ENCODE measurements around the gene RAVER1. TPM values are rescaled to one million over a fixed set of nuclear protein-coding genes. Genes with fewer than 3 reads are reported as not detected.
A peak's percentile ranks its signal among the peaks of the same experiment; 100 is the strongest.

The RAVER1 gene
- total and polyA plus RNA-seq, 9 of the 15 experiments (the other 6 are each of a cell fraction or from before 2014, with no cell fraction given), result 0.06 to 113 (median 7.0) TPM

DNA sequence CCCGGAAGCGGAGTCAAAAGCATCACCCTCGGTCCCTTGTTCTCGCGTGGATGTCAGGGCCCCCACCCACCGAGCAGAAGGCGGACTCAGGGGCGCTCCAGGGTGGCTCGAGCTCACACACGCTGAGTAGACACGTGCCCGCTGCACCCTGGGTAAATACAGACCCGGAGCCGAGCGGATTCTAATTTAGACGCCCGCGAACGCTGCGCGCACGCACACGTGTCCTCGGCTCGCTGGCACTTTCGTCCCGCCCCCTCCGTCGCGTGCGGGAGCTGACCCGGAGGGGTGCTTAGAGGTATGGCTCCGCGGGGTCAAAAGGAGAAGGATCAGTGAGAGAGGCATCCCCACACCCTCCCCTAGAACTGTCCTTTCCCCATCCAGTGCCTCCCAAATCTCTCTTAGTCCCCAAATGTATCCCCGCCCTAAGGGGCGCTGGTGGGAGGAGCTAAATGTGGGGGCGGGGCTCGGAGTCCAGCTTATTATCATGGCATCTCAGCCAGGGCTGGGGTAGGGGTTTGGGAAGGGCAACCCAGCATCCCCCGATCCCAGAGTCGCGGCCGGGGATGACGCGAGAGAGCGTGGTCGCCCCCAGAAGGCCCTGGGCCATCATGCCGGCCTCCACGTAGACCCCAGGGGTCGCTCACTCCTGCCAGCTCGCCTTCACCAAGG is 44.0 kb downstream of the RAVER1 start (continued):
- TF ChIP-seq ZNF124 (CRISPR knock-in tag; IDR thresholded peaks at IDR 0.05) (no peak), NR2C2 (CRISPR knock-in tag; IDR thresholded peaks at IDR 0.05) (no peak; the same call in 1 of the 2 replicates), NR2C2 (tag; IDR thresholded peaks at IDR 0.05) (peak; percentile 77), KLF1 (tag; IDR thresholded peaks at IDR 0.05) (no peak), PHF8 (IDR thresholded peaks at IDR 0.05; ENCODE audit: borderline replicate concordance, low read length) (no peak; the same call in 1 of the 2 replicates), PML (IDR thresholded peaks at IDR 0.05; ENCODE audit: low read length) (no peak), MCM7 (IDR thresholded peaks at IDR 0.05) (no peak), BDP1 (IDR thresholded peaks at IDR 0.05; ENCODE audit: insufficient read depth, insufficient read length) (no peak), NR1H2 (CRISPR knock-in tag; IDR thresholded peaks at IDR 0.05) (no peak), CBFA2T2 (conservative IDR thresholded peaks at IDR 0.05) (no peak), ZNF184 (CRISPR knock-in tag; IDR thresholded peaks at IDR 0.05) (no peak), LEF1 (IDR thresholded peaks at IDR 0.05) (peak; percentile 78), ZNF76 (CRISPR knock-in tag; IDR thresholded peaks at IDR 0.05; ENCODE audit: borderline replicate concordance) (no peak)
- TF ChIP-seq, protein P1, sequence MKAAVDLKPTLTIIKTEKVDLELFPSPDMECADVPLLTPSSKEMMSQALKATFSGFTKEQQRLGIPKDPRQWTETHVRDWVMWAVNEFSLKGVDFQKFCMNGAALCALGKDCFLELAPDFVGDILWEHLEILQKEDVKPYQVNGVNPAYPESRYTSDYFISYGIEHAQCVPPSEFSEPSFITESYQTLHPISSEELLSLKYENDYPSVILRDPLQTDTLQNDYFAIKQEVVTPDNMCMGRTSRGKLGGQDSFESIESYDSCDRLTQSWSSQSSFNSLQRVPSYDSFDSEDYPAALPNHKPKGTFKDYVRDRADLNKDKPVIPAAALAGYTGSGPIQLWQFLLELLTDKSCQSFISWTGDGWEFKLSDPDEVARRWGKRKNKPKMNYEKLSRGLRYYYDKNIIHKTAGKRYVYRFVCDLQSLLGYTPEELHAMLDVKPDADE (conservative IDR thresholded peaks at IDR 0.05; ENCODE audit: control insufficient read depth, low read depth, low read length), result peak; percentile 52; the same call in 1 of the 2 replicates
- TF ChIP-seq, protein P2, sequence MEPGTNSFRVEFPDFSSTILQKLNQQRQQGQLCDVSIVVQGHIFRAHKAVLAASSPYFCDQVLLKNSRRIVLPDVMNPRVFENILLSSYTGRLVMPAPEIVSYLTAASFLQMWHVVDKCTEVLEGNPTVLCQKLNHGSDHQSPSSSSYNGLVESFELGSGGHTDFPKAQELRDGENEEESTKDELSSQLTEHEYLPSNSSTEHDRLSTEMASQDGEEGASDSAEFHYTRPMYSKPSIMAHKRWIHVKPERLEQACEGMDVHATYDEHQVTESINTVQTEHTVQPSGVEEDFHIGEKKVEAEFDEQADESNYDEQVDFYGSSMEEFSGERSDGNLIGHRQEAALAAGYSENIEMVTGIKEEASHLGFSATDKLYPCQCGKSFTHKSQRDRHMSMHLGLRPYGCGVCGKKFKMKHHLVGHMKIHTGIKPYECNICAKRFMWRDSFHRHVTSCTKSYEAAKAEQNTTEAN (CRISPR knock-in tag; IDR thresholded peaks at IDR 0.05), result no peak
- TF ChIP-seq, protein P3, sequence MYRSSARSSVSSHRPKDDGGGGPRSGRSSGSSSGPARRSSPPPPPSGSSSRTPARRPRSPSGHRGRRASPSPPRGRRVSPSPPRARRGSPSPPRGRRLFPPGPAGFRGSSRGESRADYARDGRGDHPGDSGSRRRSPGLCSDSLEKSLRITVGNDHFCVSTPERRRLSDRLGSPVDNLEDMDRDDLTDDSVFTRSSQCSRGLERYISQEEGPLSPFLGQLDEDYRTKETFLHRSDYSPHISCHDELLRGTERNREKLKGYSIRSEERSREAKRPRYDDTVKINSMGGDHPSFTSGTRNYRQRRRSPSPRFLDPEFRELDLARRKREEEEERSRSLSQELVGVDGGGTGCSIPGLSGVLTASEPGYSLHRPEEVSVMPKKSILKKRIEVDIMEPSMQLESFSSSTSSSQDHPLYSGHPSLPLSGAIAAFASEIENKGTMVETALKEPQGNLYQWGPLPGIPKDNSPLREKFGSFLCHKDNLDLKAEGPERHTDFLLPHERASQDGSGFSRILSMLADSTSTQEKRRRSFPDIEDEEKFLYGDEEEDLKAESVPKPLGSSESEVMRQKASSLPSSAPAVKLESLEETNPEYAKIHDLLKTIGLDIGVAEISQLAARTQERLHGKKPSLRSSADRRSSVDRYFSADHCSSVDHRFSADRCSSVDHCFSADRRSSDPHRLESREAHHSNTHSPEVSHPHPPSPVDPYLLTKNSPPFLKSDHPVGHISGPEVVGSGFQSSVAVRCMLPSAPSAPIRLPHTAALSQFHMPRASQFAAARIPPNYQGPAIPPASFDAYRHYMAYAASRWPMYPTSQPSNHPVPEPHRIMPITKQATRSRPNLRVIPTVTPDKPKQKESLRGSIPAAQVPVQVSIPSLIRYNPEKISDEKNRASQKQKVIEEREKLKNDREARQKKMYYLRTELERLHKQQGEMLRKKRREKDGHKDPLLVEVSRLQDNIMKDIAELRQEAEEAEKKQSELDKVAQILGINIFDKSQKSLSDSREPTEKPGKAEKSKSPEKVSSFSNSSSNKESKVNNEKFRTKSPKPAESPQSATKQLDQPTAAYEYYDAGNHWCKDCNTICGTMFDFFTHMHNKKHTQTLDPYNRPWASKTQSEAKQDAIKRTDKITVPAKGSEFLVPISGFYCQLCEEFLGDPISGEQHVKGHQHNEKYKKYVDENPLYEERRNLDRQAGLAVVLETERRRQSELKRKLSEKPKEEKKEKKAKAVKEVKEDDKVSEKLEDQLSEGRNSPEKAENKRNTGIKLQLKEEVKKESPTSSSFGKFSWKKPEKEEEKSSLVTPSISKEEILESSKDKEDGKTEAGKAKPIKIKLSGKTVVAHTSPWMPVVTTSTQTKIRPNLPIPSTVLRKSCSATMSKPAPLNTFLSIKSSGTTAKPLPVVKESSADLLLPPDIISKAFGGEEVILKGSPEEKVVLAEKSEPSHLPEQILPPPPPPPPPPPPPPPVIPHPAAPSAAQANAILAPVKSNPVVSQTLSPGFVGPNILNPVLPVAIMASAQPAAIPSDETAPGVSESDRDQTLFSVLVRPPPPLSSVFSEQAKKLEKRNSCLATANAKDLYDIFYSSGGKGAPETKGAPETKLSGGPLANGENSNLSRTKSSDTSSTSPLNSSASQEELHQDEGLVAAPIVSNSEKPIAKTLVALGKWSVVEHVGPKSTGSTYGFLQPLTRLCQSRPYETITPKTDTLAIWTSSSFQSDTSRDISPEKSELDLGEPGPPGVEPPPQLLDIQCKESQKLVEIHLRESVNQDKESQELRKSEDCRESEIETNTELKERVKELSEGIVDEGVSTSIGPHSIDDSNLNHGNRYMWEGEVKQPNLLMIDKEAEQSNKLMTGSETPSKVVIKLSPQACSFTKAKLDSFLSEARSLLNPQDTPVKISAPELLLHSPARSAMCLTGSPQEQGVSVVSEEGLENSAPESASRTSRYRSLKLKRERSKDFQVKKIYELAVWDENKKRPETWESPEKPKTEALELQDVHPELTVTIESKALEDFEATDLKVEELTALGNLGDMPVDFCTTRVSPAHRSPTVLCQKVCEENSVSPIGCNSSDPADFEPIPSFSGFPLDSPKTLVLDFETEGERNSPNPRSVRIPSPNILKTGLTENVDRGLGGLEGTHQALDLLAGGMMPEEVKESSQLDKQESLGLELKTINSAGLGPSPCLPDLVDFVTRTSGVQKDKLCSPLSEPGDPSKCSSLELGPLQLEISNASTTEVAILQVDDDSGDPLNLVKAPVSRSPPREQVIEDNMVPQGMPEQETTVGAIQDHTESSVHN (IDR thresholded peaks at IDR 0.05; ENCODE audit: borderline replicate concordance in 1 of 2, low read depth in 1 of 2), result no peak

All from K562 (cell line).